ENCODE results near the gene TF.

Gene TF

GRCh38 chr3:133841196-133841595 is 95.0 kb downstream of the TF start:
- no peak for DNase-seq (ENCODE audit: low read depth, low spot score)
- no peak overlapping the region for H3K27ac ChIP-seq
- TF ChIP-seq EZH2 (IDR thresholded peaks at IDR 0.05) (no peak), FOXP2 (optimal IDR thresholded peaks at IDR 0.05; ENCODE audit: control extremely low read depth, extremely low read length, insufficient read depth) (no peak)
- no peak overlapping the region for H3K9ac ChIP-seq (ENCODE audit: insufficient read length)
- no peak overlapping the region for H3K4me3 ChIP-seq
- no peaks in the 10 kb centered on the region for H3K9me3 ChIP-seq (ENCODE audit: low read depth, low read length)
- no peaks in the 10 kb centered on the region for H3K36me3 ChIP-seq (ENCODE audit: insufficient read depth, low read length)

- Histone ChIP-seq H3K36me3 (ENCODE audit: insufficient read depth, low read length) (no peaks in the 10 kb centered on the region), H3K9ac (ENCODE audit: insufficient read length) (no peak overlapping the region), H3K4me3 (no peak overlapping the region), H3K9me3 (ENCODE audit: low read depth, low read length) (no peaks in the 10 kb centered on the region), H3K27ac (no peak overlapping the region)
- DNase-seq (ENCODE audit: low read depth, low spot score), result no peak
- TF ChIP-seq POLR2AphosphoS5 (IDR thresholded peaks at IDR 0.05; ENCODE audit: borderline replicate concordance, low read depth, low read length) (no peak), FOXP2 (optimal IDR thresholded peaks at IDR 0.05; ENCODE audit: control extremely low read depth, extremely low read length, insufficient read depth) (no peak), EZH2 (IDR thresholded peaks at IDR 0.05) (no peak)
These were observed 96.0 kb downstream of the TF start for GRCh38 chr3:133842158-133842557.

GRCh38 chr3:133843634-133844033 is 97.4 kb downstream of the TF start:
- Histone ChIP-seq H3K4me3 (no peak overlapping the region), H3K9ac (ENCODE audit: insufficient read length) (no peak overlapping the region), H3K27ac (no peak overlapping the region), H3K9me3 (ENCODE audit: low read depth, low read length) (no peaks in the 10 kb centered on the region), H3K36me3 (ENCODE audit: insufficient read depth, low read length) (no peaks in the 10 kb centered on the region)
- no peak for DNase-seq (ENCODE audit: low read depth, low spot score)
- TF ChIP-seq POLR2AphosphoS5 (IDR thresholded peaks at IDR 0.05; ENCODE audit: borderline replicate concordance, low read depth, low read length) (no peak), FOXP2 (optimal IDR thresholded peaks at IDR 0.05; ENCODE audit: control extremely low read depth, extremely low read length, insufficient read depth) (no peak), EZH2 (IDR thresholded peaks at IDR 0.05) (no peak)

GRCh38 chr3:133845127-133845526 is 98.9 kb downstream of the TF start:
- no peaks in the 10 kb centered on the region for H3K9me3 ChIP-seq (ENCODE audit: low read depth, low read length)
- H3K4me3 ChIP-seq, result no peak overlapping the region
- H3K36me3 ChIP-seq (ENCODE audit: insufficient read depth, low read length), result no peaks in the 10 kb centered on the region
- no peak for DNase-seq (ENCODE audit: low read depth, low spot score)
- H3K9ac ChIP-seq (ENCODE audit: insufficient read length), result no peak overlapping the region
- H3K27ac ChIP-seq, result no peak overlapping the region
- no peak for TF ChIP-seq FOXP2 (optimal IDR thresholded peaks at IDR 0.05; ENCODE audit: control extremely low read depth, extremely low read length, insufficient read depth)
- TF ChIP-seq EZH2 (IDR thresholded peaks at IDR 0.05), result no peak
- TF ChIP-seq POLR2AphosphoS5 (IDR thresholded peaks at IDR 0.05; ENCODE audit: borderline replicate concordance, low read depth, low read length), result no peak
